HG03095 (cell line): ENCODE measurements around the gene MACF1.

Source experiments
- ATAC-seq: cut with Tn5 transposase; IDR thresholded peaks from one replicate; pipeline ENCODE4 v1.9.1; 2021; ENCODE audit warnings: moderate library complexity; ENCODE audit not compliant: unreplicated experiment

MACF1 gene

DNA sequence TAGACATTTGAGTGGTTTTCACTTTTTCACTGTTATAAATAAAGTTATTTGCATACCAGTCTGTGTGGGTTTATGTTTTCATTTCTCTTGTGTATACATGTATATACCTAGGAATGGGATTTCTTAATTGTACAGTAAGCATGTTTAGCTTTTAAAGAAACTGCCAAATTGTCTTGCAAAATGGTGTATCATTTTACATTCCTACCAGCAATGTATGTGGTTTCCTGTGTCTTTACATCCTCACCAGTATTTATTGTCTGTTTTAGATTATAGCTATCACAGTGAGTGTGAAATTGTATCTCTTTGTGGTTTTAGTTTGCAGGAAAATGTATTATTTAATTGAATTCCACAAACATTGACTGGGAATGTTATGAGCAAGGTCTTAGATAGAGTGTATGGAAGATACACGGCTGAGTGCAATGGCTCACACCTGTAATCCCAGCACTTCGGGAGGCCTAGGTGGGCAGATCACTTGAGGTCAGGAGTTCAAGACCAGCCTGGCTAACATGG is 57.3 kb downstream of the MACF1 start:
- no peak for ATAC-seq

DNA sequence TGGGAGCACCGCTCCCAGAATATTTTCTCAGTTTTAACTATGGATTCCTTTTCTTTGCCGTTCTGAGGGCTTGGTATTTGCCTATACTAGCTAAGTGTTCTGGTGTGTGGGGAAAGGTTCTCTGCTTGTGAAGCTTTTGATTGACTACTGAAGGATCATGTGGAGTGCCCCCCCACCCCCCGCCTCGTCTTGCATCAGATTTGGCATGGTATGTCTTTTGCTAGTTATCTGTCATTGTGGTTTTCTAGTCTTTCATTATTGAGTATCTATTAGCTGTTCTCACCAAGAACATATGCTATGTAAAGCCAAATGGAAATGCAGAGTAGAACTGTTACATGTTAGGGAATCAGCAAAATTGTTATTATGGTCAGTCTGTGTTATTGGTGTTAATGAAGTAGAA is 58.3 kb downstream of the MACF1 start:
- ATAC-seq: no peak

DNA sequence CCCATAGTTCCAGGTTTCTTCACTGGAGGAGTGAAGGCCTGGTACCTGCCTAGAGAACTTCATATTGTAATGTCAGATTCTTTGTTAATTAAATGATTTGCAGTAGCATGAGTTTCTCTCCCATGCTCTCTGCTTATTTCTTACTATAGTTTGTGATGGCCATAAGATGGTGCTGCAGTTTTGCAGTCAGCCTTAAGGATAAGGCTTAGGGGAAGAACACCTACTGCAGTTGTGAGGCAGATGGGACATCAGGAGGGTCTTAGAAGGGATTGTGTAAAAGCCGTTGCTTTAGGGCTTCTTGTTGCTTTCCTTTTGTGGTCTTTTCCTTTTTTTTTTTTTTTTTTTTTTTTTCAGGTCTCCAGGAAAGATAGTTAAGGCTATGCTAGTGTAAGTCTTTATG is 61.8 kb downstream of the MACF1 start:
- no peak for ATAC-seq

DNA sequence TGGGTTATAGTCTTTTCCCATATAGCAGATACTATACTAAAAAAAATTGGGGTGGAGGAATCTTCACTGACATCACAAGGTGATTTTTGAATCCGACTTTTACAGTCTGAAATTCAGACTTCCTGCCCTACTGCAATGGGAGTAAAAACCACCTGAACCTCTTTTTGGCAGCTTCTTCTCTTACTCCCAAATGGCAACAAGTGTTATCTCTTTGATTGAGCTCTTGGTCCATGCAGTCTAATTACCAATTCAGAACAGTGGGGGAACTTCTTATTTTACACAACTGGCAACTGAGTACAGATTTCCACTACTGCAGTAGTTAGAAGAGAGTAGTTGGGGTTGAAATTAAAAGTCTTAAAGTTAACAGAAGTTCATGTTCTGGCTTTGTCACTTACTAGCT is 62.3 kb downstream of the MACF1 start:
- no peak for ATAC-seq

DNA sequence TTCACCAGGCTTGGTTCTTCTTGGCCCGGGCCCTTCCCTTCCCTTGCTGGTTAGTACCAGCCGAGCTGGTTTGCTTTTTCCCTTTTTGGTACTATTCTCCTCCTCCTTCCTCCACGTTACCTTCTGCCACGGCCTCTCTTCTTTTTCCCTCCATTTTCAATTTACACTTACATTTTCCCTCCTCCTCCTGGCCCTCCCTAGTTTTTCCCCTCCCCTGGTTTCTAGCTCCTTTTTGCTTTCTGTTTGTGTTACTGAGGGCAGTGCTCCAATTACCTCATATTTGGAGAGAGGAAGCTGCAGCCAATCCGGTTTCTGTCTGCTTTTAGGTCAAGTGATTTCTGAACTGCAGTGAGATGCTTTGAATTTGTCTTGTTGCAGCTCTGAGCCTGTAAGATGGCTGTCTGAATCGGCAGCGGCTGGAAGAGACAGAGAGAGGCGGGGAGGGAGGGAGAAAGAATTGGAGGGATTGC is 63.7 kb downstream of the MACF1 start:
- ATAC-seq: no peak

GRCh38 chr1:39268906-39269305 is 64.4 kb downstream of the MACF1 start:
- ATAC-seq: no peak

DNA sequence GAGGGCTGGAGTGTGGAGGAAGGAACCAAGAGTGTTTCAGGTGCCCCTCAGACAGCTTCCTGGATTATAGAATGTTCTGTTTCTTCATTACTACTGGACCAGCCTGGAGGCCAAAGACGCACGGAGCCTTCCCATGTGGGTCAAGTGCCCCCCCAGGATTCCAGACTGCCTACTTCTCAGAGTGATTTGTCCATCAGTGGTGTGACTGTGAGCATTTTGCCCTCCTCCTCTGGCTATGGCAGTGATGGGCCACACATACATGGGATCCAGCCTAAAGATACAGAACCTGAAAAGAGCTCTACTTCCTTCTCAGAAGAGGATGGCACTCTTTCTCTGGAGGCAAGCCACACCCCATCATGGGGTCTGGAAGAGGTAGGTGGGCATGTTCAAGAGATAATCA is 64.9 kb downstream of the MACF1 start:
- ATAC-seq: no peak

GRCh38 chr1:39269791-39270342 is 65.4 kb downstream of the MACF1 start:
- ATAC-seq: peak; percentile 42

DNA sequence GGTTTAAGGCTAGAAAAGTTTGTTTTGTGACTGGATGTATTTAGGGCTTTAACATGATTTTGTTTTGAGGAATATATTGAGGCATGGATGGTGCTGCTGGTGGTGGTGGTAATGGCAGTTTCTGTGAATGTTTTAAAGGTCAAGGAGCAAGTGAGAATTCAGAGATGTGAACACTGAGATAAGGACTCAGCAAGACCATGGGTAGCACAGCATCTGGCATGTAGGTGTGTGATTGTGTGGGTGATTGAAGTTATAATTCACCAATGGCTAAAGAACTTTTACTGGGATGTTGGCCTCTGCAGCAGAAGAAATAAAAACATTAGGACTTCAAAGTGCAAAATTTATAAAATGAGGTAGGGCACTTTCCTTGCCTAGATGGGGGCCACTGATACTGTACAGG is 65.9 kb downstream of the MACF1 start:
- ATAC-seq: no peak

- no peak for ATAC-seq
Measured at GRCh38 chr1:39272027-39272797, 67.7 kb downstream of the MACF1 start.

DNA sequence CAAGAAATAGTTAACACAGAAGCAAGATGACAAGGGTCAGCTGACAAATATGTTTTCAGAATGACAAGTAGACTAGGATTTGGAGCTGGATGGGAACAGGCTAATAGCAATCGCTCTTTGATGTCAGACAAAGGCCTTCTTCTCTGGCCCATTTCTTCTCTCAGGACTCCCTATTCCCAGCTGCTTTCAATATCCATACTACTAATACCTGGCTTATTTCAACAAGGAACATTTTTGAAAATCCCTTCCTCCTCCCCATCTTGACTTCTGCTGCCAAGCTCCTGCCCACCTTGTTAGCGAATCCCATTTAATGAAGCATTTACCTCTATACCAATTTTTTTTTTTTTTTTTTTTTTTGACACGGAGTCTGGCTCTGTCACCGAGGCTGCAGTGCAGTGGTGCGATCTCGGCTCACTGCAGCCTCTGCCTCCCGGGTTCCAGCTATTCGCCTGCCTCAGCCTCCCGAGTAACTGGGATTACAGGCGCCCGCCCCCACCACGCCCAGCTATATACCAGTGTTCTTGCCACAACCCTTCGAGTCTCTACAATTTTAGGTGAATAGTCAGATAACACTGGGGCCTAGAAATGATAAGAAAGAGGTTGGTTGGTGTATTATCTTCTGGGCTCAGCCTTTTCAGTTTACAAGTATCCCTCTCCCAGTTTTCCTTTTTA is 68.4 kb downstream of the MACF1 start:
- no peak for ATAC-seq

GRCh38 chr1:39275836-39276507 is 71.5 kb downstream of the MACF1 start:
- ATAC-seq: no peak

GRCh38 chr1:39277879-39278278 is 73.4 kb downstream of the MACF1 start:
- no peak for ATAC-seq

DNA sequence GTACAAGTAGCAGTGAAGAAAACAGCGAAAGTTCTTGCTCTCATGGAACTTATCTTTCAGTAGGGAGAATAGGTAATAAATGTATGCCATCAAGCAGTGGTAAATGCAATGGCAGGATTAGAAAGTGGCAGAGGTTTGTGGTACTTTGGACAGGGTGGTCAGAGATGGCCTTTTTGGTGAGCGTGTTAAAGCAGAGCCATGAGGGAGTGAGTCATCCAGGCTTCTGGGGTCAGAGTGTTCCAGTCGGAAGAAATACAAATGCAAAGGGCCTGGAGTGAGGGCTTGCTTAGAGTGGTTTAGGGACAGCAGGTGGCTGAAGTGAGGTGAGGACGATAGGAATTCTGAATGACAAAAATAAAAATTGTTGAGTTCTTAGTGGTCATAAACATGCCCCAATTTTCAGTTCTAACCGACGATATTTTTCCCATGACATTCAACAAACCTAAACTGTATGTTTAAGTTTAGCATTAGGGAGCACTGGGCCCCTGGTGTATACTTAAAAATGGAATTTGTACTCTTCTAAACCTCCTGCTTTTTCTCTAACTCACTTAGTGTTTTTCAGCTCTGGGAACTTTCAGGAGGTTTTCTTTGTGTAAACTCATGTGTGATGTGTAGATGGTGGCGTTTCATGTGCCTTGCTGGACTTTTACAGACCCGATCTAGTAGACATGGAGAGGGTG is 78.2 kb downstream of the MACF1 start:
- no peak for ATAC-seq

GRCh38 chr1:39283858-39284257 is 79.4 kb downstream of the MACF1 start:
- ATAC-seq: no peak

DNA sequence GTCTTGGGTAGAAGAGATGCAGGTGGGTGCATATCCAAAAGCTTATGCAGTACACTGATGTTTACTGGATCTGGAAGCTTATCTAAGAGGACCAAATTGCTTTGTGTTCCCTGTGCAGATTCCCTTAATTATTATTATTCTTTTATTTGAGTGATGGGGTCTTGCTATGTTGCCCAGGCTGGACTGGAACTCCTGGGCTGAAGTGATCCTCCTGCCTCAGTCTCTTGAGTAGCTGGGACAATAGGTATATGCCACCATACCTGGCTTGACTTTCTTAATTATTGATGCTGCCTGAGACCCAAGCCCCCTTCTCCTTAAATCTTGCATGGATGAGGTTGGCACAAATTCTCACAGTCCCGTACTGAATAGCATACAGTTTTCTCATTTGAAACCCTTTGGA is 83.0 kb downstream of the MACF1 start:
- no peak for ATAC-seq

- no peak for ATAC-seq
Measured at GRCh38 chr1:39288735-39289465, 84.4 kb downstream of the MACF1 start.

GRCh38 chr1:39292401-39292800 is 87.9 kb downstream of the MACF1 start:
- no peak for ATAC-seq

- no peak for ATAC-seq
Measured at GRCh38 chr1:39293375-39294070, 89.0 kb downstream of the MACF1 start.

DNA sequence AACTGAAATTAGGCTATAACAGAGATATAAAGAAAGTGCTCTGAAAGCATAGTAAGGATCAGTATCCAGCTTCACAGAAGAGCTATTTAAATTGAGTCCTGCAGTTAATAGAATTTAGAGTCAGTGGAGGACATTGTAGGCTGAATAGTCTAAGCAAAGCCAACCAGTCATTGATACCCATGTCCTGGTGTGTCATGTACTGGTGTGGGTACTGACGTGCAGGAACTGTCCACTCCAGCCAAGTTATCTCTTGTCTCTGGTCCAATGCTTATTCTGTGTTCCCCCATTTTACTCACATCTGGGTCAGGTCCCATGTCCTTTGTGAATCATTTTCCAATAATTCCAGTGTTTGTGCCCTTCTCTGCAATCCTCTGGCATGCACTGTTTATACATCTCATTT is 90.0 kb downstream of the MACF1 start:
- no peak for ATAC-seq
